K562 (cell line): ENCODE data around the gene DLG3. TPM values are rescaled to one million over a fixed set of nuclear protein-coding genes. Genes with fewer than 3 reads are reported as not detected.

Experiments used
- ATAC-seq: fragments of 200-7000 bp; cut with Tn5 transposase; 3 replicates; pipeline ENCODE4 v1.9.1; 2020; ENCODE audit warnings: moderate library complexity
- BruUV-seq: library from RNA; stranded (reverse); fragments of 400-500 nt; replicated peaks from 2 replicates; lab custom pipeline; 2021; lab: Mats Ljungman, UMichigan
- CTCF ChIA-PET: fragments of 300-600 bp; formaldehyde crosslinking; extraction: SDS; loops from one replicate; lab custom pipeline; 2021; ENCODE audit warnings: low intra/inter-chr PET ratio; lab: Yijun Ruan, JAX
- POLR2A ChIA-PET: fragments of 300-600, 350-650 bp; sonication (Branson Sonifier 250); formaldehyde crosslinking; extraction: SDS; loops from one replicate; lab custom pipeline; 2021; ENCODE audit warnings: antibody characterized with exemption, inconsistent platforms; lab: Yijun Ruan, JAX
- DNase-seq, 4 experiments: peaks; one replicate each; pipeline versions ENCODE4 v3.0.0 to v3.0.0-alpha.2; 2011 to 2018; ENCODE audit warnings: low spot score in 3 of 4, mixed read lengths in 3 of 4; ENCODE audit errors: extremely low read depth in 1 of 4
- FAIRE-seq: peaks from 2 replicates; lab custom pipeline; 2011; peaks lifted over from hg19 to GRCh38; lab: Jason Lieb, UNC
- H2AFZ ChIP-seq: 2 replicates; pipeline ENCODE4 v1.6.0; 2011; ENCODE audit warnings: low read depth, low read length, control low read depth, inconsistent platforms
- H3K27ac ChIP-seq: fragments of 200-600 bp; 3 replicates; pipeline ENCODE4 v1.8.0; 2011; ENCODE audit warnings: low read depth, mild to moderate bottlenecking, control low read depth, inconsistent platforms, low read length, moderate library complexity, mixed read lengths; ENCODE audit errors: extremely low read depth
- H3K27me3 ChIP-seq, 2 experiments: fragments of 300-600 bp in 1 of 2; 2 replicates in 1 of 2; 3 replicates in 1 of 2; pipeline versions ENCODE4 v1.6.0 to v1.8.0; 2011; ENCODE audit warnings: inconsistent platforms in 2 of 2, low read length in 2 of 2, mild to moderate bottlenecking in 1 of 2, mixed read lengths in 1 of 2, moderate library complexity in 1 of 2; ENCODE audit not compliant: control insufficient read depth in 2 of 2, insufficient read depth in 2 of 2
- H3K36me3 ChIP-seq: fragments of 300-600 bp; 3 replicates; pipeline ENCODE4 v1.8.0; 2011; ENCODE audit warnings: mild to moderate bottlenecking, low read length, inconsistent platforms; ENCODE audit not compliant: control insufficient read depth, insufficient read depth
- H3K4me1 ChIP-seq, 2 experiments: fragments of 200-600 bp in 1 of 2; replicated peaks in 1 of 2; 2 replicates in 1 of 2; 3 replicates in 1 of 2; pipeline versions ENCODE4 v1.5.1 to v1.8.0; 2011; ENCODE audit warnings: inconsistent platforms in 2 of 2, low read length in 2 of 2, mild to moderate bottlenecking in 1 of 2, mixed read lengths in 1 of 2, moderate library complexity in 1 of 2; ENCODE audit not compliant: control insufficient read depth in 2 of 2, insufficient read depth in 2 of 2
- H3K4me2 ChIP-seq: 2 replicates; pipeline ENCODE4 v1.6.1; 2011; ENCODE audit warnings: low read length, control low read depth, inconsistent platforms, mixed read lengths; ENCODE audit not compliant: insufficient read depth
- H3K4me3 ChIP-seq: fragments of 200-600 bp; sonication (generic), shearing (Covaris generic); 2 replicates; pipeline ENCODE4 v1.5.1; 2016; ENCODE audit warnings: control low read depth, inconsistent platforms
- H3K79me2 ChIP-seq: fragments of 200-600 bp; 3 replicates; pipeline ENCODE4 v1.8.0; 2011; ENCODE audit warnings: low read length, inconsistent platforms; ENCODE audit not compliant: control insufficient read depth, insufficient read depth
- H3K9ac ChIP-seq, 2 experiments: 2 replicates each; pipeline versions ENCODE4 v1.6.0 to v1.6.1; 2011; ENCODE audit warnings: low read depth in 2 of 2, low read length in 2 of 2, control low read depth in 1 of 2, inconsistent platforms in 1 of 2, mild to moderate bottlenecking in 1 of 2, mixed read lengths in 1 of 2; ENCODE audit not compliant: insufficient read depth in 1 of 2
- H3K9me1 ChIP-seq: one replicate; pipeline ENCODE4 v1.6.0; 2011; ENCODE audit warnings: inconsistent platforms, mild to moderate bottlenecking, low read length, moderate library complexity; ENCODE audit not compliant: control insufficient read depth, insufficient read depth
- H3K9me3 ChIP-seq: replicated peaks from 2 replicates; pipeline ENCODE4 v1.5.1; 2011; ENCODE audit warnings: low read depth, low read length, inconsistent platforms; ENCODE audit not compliant: control insufficient read depth, insufficient read depth
- H4K20me1 ChIP-seq: replicated peaks from 2 replicates; pipeline ENCODE4 v1.6.1; 2011; ENCODE audit warnings: low read length, inconsistent platforms, mixed read lengths; ENCODE audit not compliant: control insufficient read depth, insufficient read depth
- ARNT ChIP-seq, 2 experiments: fragments of 450-650 bp; IDR thresholded peaks; 2 replicates each; pipeline ENCODE4 v1.6.1; 2016; ENCODE audit warnings: mild to moderate bottlenecking in 1 of 2
- CHD2 ChIP-seq: IDR thresholded peaks from 2 replicates; pipeline ENCODE4 v1.6.1; 2011; ENCODE audit warnings: low read depth, low read length
- CTCFL ChIP-seq: IDR thresholded peaks from 2 replicates; pipeline ENCODE4 v1.6.1; 2011; ENCODE audit warnings: borderline replicate concordance, low read depth, mild to moderate bottlenecking, moderate library complexity, low read length; ENCODE audit not compliant: insufficient read depth, poor library complexity, severe bottlenecking
- ELF4 ChIP-seq: fragments of 450-650 bp; formaldehyde crosslinking; IDR thresholded peaks from 2 replicates; pipeline ENCODE4 v1.4.0; 2022; ENCODE audit warnings: missing genetic modification characterization
- ESRRA ChIP-seq: fragments of 450-650 bp; IDR thresholded peaks from 2 replicates; pipeline ENCODE4 v1.6.1; 2014; ENCODE audit warnings: low read depth, mild to moderate bottlenecking, moderate library complexity, borderline replicate concordance
- FUS ChIP-seq: fragments of 200-400 bp; formaldehyde crosslinking; optimal IDR thresholded peaks from 2 replicates; pipeline ENCODE3; 2017; ENCODE audit warnings: low read depth, low read length
- HDAC3 ChIP-seq: fragments of 450-650 bp; IDR thresholded peaks from 2 replicates; pipeline ENCODE4 v1.6.1; 2018; ENCODE audit warnings: borderline replicate concordance, mild to moderate bottlenecking, moderate library complexity; ENCODE audit not compliant: partially characterized antibody
- MEF2A ChIP-seq: IDR thresholded peaks from 2 replicates; pipeline ENCODE4 v1.6.1; 2011; ENCODE audit warnings: low read depth, mild to moderate bottlenecking, low read length, moderate library complexity; ENCODE audit not compliant: control insufficient read depth
- MITF ChIP-seq: IDR thresholded peaks from 2 replicates; pipeline ENCODE4 v1.6.1; 2014; ENCODE audit warnings: antibody characterized with exemption
- SMAD1 ChIP-seq: fragments of 150-350 bp; IDR thresholded peaks from 2 replicates; pipeline ENCODE4 v1.6.1; 2014; ENCODE audit warnings: low read length, low read depth; ENCODE audit not compliant: partially characterized antibody
- SP2 ChIP-seq: IDR thresholded peaks from 2 replicates; pipeline ENCODE4 v1.6.1; 2011; ENCODE audit warnings: mild to moderate bottlenecking, low read depth, low read length, moderate library complexity; ENCODE audit not compliant: poor library complexity, severe bottlenecking; ENCODE audit errors: extremely low read depth
- TGIF2 ChIP-seq: sonication (generic); formaldehyde crosslinking; IDR thresholded peaks from 2 replicates; pipeline ENCODE4 v1.8.1; 2022; ENCODE audit warnings: mild to moderate bottlenecking, missing genetic modification reagents, moderate library complexity
- ZNF589 ChIP-seq: fragments of 200-800 bp; sonication (Bioruptor generic); IDR thresholded peaks from 2 replicates; pipeline ENCODE4 v1.6.1; 2016; ENCODE audit warnings: low read depth, missing genetic modification characterization, missing compliant biosample characterization
- ZNF75A ChIP-seq: fragments of 450-650 bp; formaldehyde crosslinking; IDR thresholded peaks from 2 replicates; pipeline ENCODE4 v1.4.0; 2020; ENCODE audit warnings: mild to moderate bottlenecking
- ZZZ3 ChIP-seq: fragments of 450-650 bp; IDR thresholded peaks from 2 replicates; pipeline ENCODE4 v1.6.1; 2016; ENCODE audit warnings: antibody characterized with exemption, mild to moderate bottlenecking, moderate library complexity
- WGBS: fragments of 100-300 bp; shearing (Covaris generic); methylation state at CpG from one replicate; pipeline ENCODE4 v1.1.6; 2016; ENCODE audit warnings: low coverage, mixed read lengths; ENCODE audit not compliant: insufficient coverage; ENCODE audit errors: missing lambda C conversion rate; 5-methylcytosine and 5-hydroxymethylcytosine counted together
- in situ Hi-C: fragments of 300-500 bp; cut with MboI; formaldehyde crosslinking; loops from 4 replicates; pipeline ENCODE4 v1.15.0; 2018; ENCODE audit warnings: inconsistent platforms, mixed read lengths
- intact Hi-C: fragments of 100-400 bp; cut with micrococcal nuclease; formaldehyde crosslinking; loops from 2 replicates; pipeline ENCODE4 v1.14.2; 2022
- polyA plus RNA-seq, 8 experiments: library from polyadenylated mRNA; depleted of rRNA in 4 of 8; stranded (reverse) in 5 of 8; unstranded in 3 of 8; fragments of >200 nt; fragmentation: Nextera tagmentation in 2 of 8; fragmentation: Illumina TruSeq in 1 of 8; extraction: Ambion mirVana in 2 of 8; extraction: Trizol in 1 of 8; gene quantifications; 2 replicates each; pipeline versions ENCODE4 v1.2.1 to v1.2.3, GENCODE V29; 2011 to 2014; ENCODE audit warnings: inconsistent platforms in 1 of 8, missing spikeins in 1 of 8
- total RNA-seq, 7 experiments: library from RNA; depleted of rRNA in 6 of 7; stranded (reverse); fragments of >200 nt in 6 of 7; fragmentation: Illumina TruSeq in 2 of 7; extraction: Trizol in 2 of 7; gene quantifications; 2 replicates each; pipeline versions ENCODE4 v1.2.1 to v1.2.3, GENCODE V29; 2011 to 2021; ENCODE audit warnings: low replicate concordance in 1 of 7
- TF ChIP-seq, protein P1 (sequence below): fragments of 450-650 bp; IDR thresholded peaks from 2 replicates; pipeline ENCODE4 v1.6.1; 2016; ENCODE audit warnings: missing biosample characterization, missing genetic modification characterization

The DLG3 gene
- total and polyA plus RNA-seq, 9 of the 15 experiments (the other 6 are each of a cell fraction or from before 2014, with no cell fraction given): 3.1 to 15.7 (median 8.8) TPM

DNA sequence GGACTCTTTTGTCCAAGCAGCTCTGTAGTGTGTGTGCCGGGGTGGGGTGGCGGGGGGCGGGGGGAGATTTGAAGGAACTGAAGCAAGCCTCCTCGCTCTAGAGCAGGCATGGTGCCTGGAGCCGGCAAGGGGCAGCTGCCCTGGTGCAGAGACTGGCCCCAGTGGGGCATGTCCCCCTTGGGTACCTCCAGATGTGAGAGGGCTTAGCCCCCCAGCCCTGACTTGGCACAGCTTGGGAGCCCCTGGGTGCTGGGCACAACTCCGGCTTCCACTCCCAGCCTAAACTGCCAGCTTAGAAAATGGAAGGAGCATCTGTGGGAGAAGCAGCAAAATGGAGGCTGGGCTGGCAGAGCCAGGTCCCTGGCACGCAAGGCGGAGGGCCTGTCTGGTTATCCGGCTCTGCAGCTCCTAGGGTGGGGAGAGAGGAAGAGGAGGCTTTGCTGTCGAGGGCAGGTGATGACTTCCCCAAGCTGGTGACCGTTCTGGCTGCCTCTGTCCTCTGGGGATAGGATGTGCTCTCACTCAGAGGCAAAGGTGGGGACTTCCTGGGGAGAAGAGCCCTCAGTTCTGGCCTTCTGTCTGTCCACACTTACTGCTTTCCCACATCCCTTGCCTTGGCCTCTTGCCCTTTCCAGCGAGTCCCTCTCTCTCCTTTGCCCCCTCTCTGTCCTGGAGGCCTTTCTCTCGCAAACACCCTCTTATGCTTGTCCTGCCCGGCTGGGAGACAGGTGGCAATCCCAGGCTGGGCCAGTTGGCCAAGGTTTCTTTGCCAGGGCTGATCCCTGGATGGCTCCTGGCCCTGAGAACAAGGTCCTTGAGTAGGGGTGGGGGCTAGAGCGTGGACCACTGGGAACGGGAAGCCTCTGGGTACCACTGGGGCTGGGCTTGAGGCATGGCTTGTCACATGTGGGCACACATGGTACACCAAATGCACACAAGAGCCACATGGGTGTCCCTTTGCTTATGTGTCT, 2.0 kb downstream of the DLG3 start:
- POLR2A ChIA-PET: no interaction called here
- in situ Hi-C loops (no loop called here), intact Hi-C loops (no loop called here)
- BruUV-seq: no TSS peak
- no peaks in the 10 kb centered on the region for H3K9me1 ChIP-seq
- CTCF ChIA-PET: no interaction called here
- H3K79me2 ChIP-seq: no peaks in the 10 kb centered on the region
- H3K9ac ChIP-seq: no peak overlapping the region
- H3K36me3 ChIP-seq: no peaks in the 10 kb centered on the region
- no peaks in the 10 kb centered on the region for H3K9me3 ChIP-seq
- H3K27me3 ChIP-seq: peaks cover 3 to 24% of the 10 kb centered on the region in 2 experiments; a peak in 3 of 5 replicates
- no peak for ATAC-seq
- FAIRE-seq: no peak
- TF ChIP-seq FUS (no peak), ARNT (IDR thresholded peaks at IDR 0.05) (no peak), CHD2 (no peak), MITF (no peak), ZZZ3 (no peak), SP2 (no peak), ZNF589 (CRISPR knock-in tag) (no peak), TGIF2 (CRISPR knock-in tag) (no peak), MEF2A (no peak), ELF4 (no peak), ZNF75A (no peak), HDAC3 (no peak), ESRRA (no peak), SMAD1 (no peak), CTCFL (no peak)
- TF ChIP-seq, protein P1, sequence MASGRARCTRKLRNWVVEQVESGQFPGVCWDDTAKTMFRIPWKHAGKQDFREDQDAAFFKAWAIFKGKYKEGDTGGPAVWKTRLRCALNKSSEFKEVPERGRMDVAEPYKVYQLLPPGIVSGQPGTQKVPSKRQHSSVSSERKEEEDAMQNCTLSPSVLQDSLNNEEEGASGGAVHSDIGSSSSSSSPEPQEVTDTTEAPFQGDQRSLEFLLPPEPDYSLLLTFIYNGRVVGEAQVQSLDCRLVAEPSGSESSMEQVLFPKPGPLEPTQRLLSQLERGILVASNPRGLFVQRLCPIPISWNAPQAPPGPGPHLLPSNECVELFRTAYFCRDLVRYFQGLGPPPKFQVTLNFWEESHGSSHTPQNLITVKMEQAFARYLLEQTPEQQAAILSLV (tag): no peak
- H3K4me2 ChIP-seq: no peak overlapping the region
- no peak overlapping the region for H2AFZ ChIP-seq
- 4% methylated on average over 5 of the region's 16 CpGs for WGBS
- H3K27ac ChIP-seq: no peak overlapping the region
- no peak overlapping the region for H3K4me3 ChIP-seq
- 0 out of 2 replicates have a peak, but pooled peaks cover 4% of the 10 kb centered on the region for H4K20me1 ChIP-seq
- DNase-seq: peak in 1 of 4 experiments; percentile 2
- H3K4me1 ChIP-seq: peaks cover 0 to 3% of the 10 kb centered on the region in 2 experiments; a peak in 1 of 5 replicates
